K562 (cell line): Measurements from ENCODE around the gene LY6G6D. TPM values are rescaled to one million over a fixed set of nuclear protein-coding genes. Genes with fewer than 3 reads are reported as not detected.

Experiments
- BHLHE40 ChIP-seq: IDR thresholded peaks from 2 replicates; pipeline ENCODE4 v1.6.1; 2011; ENCODE audit warnings: low read length, improper control_type of control experiment
- CBX5 ChIP-seq: IDR thresholded peaks from 2 replicates; pipeline ENCODE4 v1.6.1; 2014; ENCODE audit warnings: low read depth, borderline replicate concordance
- CTCFL ChIP-seq: IDR thresholded peaks from 2 replicates; pipeline ENCODE4 v1.6.1; 2011; ENCODE audit warnings: borderline replicate concordance, low read depth, mild to moderate bottlenecking, moderate library complexity, low read length; ENCODE audit not compliant: insufficient read depth, poor library complexity, severe bottlenecking
- DPF2 ChIP-seq: fragments of 450-650 bp; IDR thresholded peaks from 2 replicates; pipeline ENCODE4 v1.6.1; 2016
- E2F3 ChIP-seq: fragments of 250-450 bp; sonication (Bioruptor Pico); IDR thresholded peaks from 2 replicates; pipeline ENCODE4 v1.4.0; 2020; ENCODE audit warnings: mild to moderate bottlenecking
- ESRRB ChIP-seq: fragments of 250-450 bp; sonication (Bioruptor Pico); IDR thresholded peaks from 2 replicates; pipeline ENCODE4 v1.5.0; 2020; ENCODE audit warnings: mild to moderate bottlenecking, moderate library complexity, borderline replicate concordance
- ETV5 ChIP-seq: sonication (generic); formaldehyde crosslinking; IDR thresholded peaks from 2 replicates; pipeline ENCODE4 v1.4.0; 2020; ENCODE audit warnings: low read depth, mild to moderate bottlenecking, missing genetic modification reagents
- HNRNPUL1 ChIP-seq: fragments of 200-400 bp; formaldehyde crosslinking; IDR thresholded peaks from 2 replicates; pipeline ENCODE4 v1.6.1; 2017; ENCODE audit warnings: low read length
- KDM4B ChIP-seq, 2 experiments: fragments of 450-650 bp in 1 of 2; sonication (generic) in 1 of 2; IDR thresholded peaks; 2 replicates each; pipeline ENCODE4 v1.6.1; 2016 to 2017; ENCODE audit warnings: borderline replicate concordance in 2 of 2, antibody characterized with exemption in 1 of 2, low read depth in 1 of 2, mild to moderate bottlenecking in 1 of 2
- KDM5B ChIP-seq: fragments of 200-600 bp; sonication (generic); IDR thresholded peaks from 2 replicates; pipeline ENCODE4 v1.6.1; 2012; ENCODE audit warnings: low read depth, mild to moderate bottlenecking, moderate library complexity, low read length, control low read depth, inconsistent platforms; ENCODE audit not compliant: insufficient replicate concordance
- MED1 ChIP-seq: sonication (generic); formaldehyde crosslinking; IDR thresholded peaks from 2 replicates; pipeline ENCODE4 v1.8.1; 2023; ENCODE audit warnings: missing genetic modification reagents, borderline replicate concordance
- MNT ChIP-seq, 2 experiments: fragments of 450-650 bp; conservative IDR thresholded peaks; 2 replicates each; pipeline ENCODE4 v1.6.1; 2017; ENCODE audit warnings: mild to moderate bottlenecking in 2 of 2, moderate library complexity in 2 of 2
- NCOA2 ChIP-seq, 2 experiments: fragments of 450-650 bp; IDR thresholded peaks; 2 replicates each; pipeline ENCODE4 v1.6.1; 2018; ENCODE audit warnings: mild to moderate bottlenecking in 2 of 2, moderate library complexity in 1 of 2; ENCODE audit not compliant: partially characterized antibody in 2 of 2
- NELFE ChIP-seq: IDR thresholded peaks from 2 replicates; pipeline ENCODE4 v1.6.1; 2011; ENCODE audit warnings: mild to moderate bottlenecking; ENCODE audit not compliant: insufficient read depth, insufficient read length
- SETDB1 ChIP-seq: IDR thresholded peaks from one replicate; pipeline ENCODE4 v1.6.1; 2012; ENCODE audit warnings: low read length, control low read depth, inconsistent platforms
- SMARCB1 ChIP-seq: IDR thresholded peaks from 2 replicates; pipeline ENCODE4 v1.6.1; 2011; ENCODE audit warnings: improper control_type of control experiment, low read depth; ENCODE audit not compliant: insufficient read length
- ZKSCAN8 ChIP-seq: fragments of 200-800 bp; sonication (Bioruptor generic); IDR thresholded peaks from 2 replicates; pipeline ENCODE4 v1.6.1; 2016; ENCODE audit warnings: missing genetic modification characterization, missing compliant biosample characterization
- ZNF354B ChIP-seq: fragments of 250-450 bp; sonication (Bioruptor Pico); IDR thresholded peaks from 2 replicates; pipeline ENCODE4 v1.4.0; 2020
- ZNF445 ChIP-seq: fragments of 250-450 bp; sonication (Bioruptor Pico); IDR thresholded peaks from 2 replicates; pipeline ENCODE4 v1.4.0; 2020; ENCODE audit warnings: low read depth, mild to moderate bottlenecking, moderate library complexity
- ZNF699 ChIP-seq: fragments of 250-450 bp; sonication (Bioruptor Pico); IDR thresholded peaks from 2 replicates; pipeline ENCODE4 v1.8.0; 2021; ENCODE audit warnings: mild to moderate bottlenecking, moderate library complexity; ENCODE audit not compliant: insufficient replicate concordance
- polyA plus RNA-seq, 8 experiments: library from polyadenylated mRNA; depleted of rRNA in 4 of 8; stranded (reverse) in 5 of 8; unstranded in 3 of 8; fragments of >200 nt; fragmentation: Nextera tagmentation in 2 of 8; fragmentation: Illumina TruSeq in 1 of 8; extraction: Ambion mirVana in 2 of 8; extraction: Trizol in 1 of 8; gene quantifications; 2 replicates each; pipeline versions ENCODE4 v1.2.1 to v1.2.3, GENCODE V29; 2011 to 2014; ENCODE audit warnings: inconsistent platforms in 1 of 8, missing spikeins in 1 of 8
- total RNA-seq, 7 experiments: library from RNA; depleted of rRNA in 6 of 7; stranded (reverse); fragments of >200 nt in 6 of 7; fragmentation: Illumina TruSeq in 2 of 7; extraction: Trizol in 2 of 7; gene quantifications; 2 replicates each; pipeline versions ENCODE4 v1.2.1 to v1.2.3, GENCODE V29; 2011 to 2021; ENCODE audit warnings: low replicate concordance in 1 of 7
- TF ChIP-seq, protein P1 (sequence below): fragments of 250-450 bp; sonication (Bioruptor Pico); IDR thresholded peaks from 2 replicates; pipeline ENCODE4 v1.4.0; 2020; ENCODE audit warnings: mild to moderate bottlenecking, moderate library complexity

Gene LY6G6D
- total and polyA plus RNA-seq, 9 of the 15 experiments (the other 6 are each of a cell fraction or from before 2014, with no cell fraction given), result 0.30 to 0.38 TPM; not detected in 7

DNA sequence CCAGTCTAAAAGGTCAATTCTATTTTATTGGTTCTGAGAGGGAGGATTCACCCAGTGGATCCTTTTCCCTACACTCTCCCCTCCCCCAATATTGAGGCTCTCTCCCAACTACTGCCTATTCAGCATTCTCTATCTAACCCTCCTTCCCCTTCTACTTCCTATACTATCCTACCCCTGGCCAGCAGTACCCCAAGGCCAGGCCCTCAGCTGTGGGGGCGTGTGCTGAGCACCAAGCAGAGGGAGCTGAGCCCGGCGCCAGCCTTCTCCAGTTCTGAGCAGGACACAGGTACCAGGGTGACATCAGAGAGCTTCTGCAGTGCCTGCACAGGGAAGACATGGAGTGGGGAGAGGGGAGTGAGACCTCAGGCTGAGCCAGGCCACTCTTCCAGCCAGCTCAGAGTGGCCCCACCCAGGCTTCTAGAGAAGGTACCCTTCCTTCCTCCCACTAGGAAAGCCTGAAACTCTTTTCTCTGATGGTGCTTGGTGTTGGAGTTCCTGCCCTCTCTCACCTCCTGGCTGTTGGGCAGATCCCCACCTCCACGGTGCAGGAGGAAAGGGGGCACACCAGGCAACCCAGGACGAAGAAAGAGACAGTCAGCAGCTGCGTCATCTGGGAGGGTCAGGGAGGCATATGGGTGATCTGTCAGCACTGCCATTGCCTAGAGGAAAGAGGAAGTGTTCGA is 12.0 kb downstream of the LY6G6D start (continued):
- TF ChIP-seq MNT (conservative IDR thresholded peaks at IDR 0.05) (no peak), KDM4B (IDR thresholded peaks at IDR 0.05; ENCODE audit: borderline replicate concordance in 2 of 2, low read depth in 1 of 2) (no peak), ZNF699 (no peak), KDM5B (peak; percentile 47), ESRRB (CRISPR knock-in tag) (no peak), MED1 (no peak), HNRNPUL1 (peak; percentile 59; the same call in 1 of the 2 replicates), ZNF445 (CRISPR knock-in tag) (no peak), BHLHE40 (no peak), NCOA2 (IDR thresholded peaks at IDR 0.05; ENCODE audit: partially characterized antibody in 2 of 2) (no peak), ZNF354B (no peak), CBX5 (no peak), CTCFL (no peak), SETDB1 (no peak), NELFE (no peak), ZKSCAN8 (CRISPR knock-in tag) (no peak), SMARCB1 (no peak), E2F3 (no peak), DPF2 (no peak; the same call in 1 of the 2 replicates), ETV5 (CRISPR knock-in tag) (no peak)
- TF ChIP-seq, protein P1, sequence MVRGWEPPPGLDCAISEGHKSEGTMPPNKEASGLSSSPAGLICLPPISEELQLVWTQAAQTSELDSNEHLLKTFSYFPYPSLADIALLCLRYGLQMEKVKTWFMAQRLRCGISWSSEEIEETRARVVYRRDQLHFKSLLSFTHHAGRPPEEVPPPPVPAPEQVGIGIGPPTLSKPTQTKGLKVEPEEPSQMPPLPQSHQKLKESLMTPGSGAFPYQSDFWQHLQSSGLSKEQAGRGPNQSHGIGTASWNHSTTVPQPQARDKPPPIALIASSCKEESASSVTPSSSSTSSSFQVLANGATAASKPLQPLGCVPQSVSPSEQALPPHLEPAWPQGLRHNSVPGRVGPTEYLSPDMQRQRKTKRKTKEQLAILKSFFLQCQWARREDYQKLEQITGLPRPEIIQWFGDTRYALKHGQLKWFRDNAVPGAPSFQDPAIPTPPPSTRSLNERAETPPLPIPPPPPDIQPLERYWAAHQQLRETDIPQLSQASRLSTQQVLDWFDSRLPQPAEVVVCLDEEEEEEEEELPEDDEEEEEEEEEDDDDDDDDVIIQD (CRISPR knock-in tag), result no peak
